UCSD-AML1 (cell line): Measurements from ENCODE around the gene RALY.

Experiments used
- DNase-seq: peaks from one replicate; lab custom pipeline; 2025; ENCODE audit not compliant: unreplicated experiment; lab: John Stamatoyannopoulos, UW

The RALY gene

DNA sequence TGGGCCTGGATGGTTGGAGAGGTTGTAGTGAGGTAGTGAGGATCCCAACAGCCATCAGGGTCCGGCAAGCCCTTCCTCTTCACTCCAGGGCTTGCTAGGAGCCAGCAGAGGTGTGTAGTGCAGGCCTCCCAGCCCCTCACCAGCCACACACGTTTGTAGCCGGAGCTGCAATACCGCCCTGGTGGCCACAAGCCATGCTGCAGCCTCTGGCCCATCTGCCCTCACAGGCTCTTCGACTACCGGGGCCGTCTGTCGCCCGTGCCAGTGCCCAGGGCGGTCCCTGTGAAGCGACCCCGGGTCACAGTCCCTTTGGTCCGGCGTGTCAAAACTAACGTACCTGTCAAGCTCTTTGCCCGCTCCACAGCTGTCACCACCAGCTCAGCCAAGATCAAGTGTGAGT is 81.9 kb downstream of the RALY start:
- no peak for DNase-seq

DNA sequence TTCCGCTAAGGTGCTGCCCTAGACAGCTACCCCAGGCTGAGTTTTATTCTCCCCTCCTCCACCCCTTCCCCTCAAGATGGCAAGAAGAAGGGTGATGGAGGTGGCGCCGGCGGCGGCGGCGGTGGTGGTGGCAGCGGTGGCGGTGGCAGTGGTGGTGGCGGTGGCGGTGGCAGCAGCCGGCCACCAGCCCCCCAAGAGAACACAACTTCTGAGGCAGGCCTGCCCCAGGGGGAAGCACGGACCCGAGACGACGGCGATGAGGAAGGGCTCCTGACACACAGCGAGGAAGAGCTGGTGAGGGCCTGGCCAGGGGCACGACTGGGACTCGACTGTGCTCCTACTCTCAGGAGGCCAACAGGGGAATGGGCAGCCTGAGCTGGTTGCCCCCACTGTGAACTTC is 83.2 kb downstream of the RALY start:
- no peak for DNase-seq

DNA sequence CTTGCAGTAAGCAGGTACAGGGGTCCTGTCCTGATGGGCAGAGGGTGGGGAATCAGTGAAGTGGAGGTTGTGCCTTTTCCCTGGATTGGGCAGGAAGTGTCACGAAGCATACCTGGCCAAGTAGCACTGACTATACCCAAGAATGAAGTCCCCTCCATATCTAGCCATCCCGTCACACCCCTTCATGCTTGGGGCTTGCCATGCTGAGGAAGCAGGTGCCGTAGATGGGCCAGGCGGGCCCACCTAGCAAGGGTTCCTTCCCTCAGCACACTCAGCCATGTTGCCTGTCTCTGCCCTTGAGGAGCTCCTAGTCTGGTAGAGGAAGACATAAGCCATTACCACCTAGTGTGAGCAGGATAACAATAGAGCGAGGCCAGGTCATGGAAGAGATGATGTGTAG is 84.8 kb downstream of the RALY start:
- no peak for DNase-seq

DNA sequence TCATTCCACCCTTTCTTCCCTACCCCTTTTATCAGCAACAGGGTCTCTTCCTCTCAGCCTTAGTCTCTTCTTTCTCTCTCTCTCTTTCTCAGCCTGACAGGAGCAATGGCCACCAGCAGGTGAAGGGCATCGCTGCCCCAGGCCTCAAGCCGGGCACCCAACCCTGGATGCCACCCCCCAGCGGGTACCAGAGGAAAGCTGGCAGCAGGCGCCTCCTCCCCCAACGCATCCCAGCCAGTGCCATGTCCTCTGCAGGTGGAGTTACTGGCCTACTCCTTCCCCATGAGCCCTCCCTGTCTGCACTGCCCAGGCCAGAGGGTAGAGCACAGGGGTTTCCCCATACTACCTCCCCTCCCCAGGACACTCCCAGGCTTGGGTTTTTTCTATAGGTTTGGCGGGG is 86.1 kb downstream of the RALY start:
- DNase-seq, result no peak

DNA sequence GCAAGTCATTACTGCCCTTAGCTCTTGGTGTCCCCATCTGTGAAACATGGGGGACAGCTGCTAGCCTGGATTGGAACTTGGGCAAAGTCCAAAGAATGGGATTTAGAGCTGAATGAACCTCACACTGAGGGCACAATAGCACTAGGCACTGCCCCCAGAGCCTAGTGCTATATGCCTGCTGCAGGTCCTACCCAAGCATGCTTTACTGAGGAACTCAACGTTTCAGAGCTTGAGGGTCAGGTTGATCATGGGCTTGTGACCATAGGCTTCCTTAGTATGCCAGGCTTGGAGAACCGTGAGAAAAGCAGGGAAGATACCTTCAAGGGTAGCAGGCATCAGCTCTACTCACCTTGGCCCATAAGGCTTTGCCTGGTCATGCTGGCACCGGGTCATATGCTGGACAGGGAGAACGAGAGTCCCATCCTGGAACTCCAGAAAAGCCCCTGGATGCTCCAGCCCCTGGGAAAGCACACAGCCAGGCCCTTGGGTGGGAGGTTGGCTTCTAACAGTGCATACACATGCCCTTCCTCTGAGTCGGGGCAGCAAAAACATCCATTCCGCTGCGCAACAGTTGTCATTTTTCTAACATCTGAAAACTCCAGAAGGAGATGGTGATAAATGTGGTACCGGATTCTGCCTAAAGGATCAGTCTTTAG is 88.6 kb downstream of the RALY start:
- DNase-seq, result no peak

DNA sequence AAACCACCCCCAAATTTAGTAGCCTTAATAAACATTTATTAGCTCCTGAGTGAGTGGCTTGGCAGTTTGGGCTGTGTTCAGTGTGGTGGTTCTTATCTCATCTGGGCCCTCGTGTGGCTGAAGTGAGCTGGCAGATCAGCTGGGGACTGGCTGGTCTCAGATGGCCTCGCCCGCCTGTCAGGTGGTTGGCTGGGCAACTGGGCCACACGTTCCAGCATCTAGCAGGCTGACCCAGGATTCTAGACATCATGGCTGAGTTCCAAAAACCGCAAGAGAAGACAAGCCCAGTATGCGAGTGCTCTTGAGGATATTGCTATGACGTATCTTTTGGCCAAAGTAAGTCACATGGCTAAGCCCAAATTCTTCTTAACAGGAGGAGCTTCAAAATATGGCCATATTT is 89.4 kb downstream of the RALY start:
- no peak for DNase-seq

DNA sequence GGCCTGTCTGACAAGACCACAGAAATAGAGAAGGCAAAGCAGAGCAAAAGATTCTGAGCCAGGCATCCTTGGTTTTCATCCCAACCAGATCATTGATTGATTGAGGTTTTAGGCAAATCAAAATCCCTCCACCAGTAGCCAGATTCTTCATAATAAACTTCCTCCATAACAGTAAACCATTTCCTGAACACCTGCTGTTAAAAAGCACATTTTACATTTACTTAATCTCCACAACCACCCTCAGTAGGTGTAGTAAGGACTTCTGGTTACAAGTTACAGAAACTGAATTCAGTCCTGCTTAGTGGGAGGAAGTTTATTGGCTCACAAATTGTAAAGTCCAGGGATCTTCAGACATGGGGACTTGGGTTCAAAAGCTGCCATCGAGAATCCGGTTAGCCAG is 90.1 kb downstream of the RALY start:
- DNase-seq, result no peak

DNA sequence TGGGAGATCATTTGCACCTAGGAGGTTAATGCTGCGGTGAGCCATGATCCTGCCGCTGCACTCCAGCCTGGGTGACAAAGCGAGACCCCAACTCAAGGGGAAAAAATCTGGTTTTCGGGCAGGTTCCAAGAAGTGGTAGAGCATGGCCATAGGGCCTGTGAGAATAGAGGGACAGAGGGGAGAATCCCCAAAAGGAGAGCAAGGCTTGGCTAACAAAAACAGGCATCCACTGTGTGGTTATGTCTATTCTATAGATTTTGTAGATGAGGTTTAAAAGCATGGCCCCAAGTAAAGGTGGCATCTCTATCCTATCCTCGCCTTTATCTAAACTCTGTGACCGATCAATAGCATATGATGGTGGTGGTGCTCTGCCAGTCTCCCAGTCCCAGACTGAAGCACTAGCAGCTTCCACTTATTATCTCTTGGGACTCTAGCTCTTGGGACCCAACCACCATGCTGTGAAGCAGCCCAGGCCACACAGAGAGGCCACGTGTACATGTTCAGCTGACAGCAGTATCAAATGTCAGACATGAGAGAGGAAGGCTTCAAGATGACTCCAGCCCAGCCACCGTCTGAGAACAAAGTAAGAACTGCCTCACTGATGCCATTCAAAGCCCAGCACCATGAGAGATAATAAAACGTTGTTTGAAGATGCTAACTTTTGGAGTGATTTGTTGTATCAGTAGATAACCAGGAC is 90.7 kb downstream of the RALY start:
- DNase-seq, result no peak

DNA sequence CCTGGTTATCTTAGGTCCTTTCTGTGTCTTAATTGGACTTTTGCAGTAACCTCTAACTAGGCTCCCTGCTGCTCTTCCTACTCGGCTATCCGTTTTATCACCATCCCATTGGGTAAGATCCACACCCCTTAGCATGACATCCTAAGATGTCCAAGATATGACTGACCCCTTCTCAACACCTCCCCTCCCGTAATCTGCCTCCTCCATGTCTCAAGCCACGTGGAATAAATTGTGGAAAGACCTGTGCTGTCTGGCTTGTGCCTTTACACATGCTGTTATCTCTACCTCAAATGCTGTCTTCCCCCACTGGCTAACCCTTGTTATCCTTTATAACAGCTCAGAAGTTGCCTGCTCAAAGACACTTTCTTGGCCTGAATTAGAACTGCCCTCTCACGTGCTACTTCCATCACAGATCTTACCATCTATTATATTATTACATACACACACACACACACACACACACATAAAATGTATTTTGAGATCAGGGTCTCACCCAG is 91.9 kb downstream of the RALY start:
- no peak for DNase-seq

DNA sequence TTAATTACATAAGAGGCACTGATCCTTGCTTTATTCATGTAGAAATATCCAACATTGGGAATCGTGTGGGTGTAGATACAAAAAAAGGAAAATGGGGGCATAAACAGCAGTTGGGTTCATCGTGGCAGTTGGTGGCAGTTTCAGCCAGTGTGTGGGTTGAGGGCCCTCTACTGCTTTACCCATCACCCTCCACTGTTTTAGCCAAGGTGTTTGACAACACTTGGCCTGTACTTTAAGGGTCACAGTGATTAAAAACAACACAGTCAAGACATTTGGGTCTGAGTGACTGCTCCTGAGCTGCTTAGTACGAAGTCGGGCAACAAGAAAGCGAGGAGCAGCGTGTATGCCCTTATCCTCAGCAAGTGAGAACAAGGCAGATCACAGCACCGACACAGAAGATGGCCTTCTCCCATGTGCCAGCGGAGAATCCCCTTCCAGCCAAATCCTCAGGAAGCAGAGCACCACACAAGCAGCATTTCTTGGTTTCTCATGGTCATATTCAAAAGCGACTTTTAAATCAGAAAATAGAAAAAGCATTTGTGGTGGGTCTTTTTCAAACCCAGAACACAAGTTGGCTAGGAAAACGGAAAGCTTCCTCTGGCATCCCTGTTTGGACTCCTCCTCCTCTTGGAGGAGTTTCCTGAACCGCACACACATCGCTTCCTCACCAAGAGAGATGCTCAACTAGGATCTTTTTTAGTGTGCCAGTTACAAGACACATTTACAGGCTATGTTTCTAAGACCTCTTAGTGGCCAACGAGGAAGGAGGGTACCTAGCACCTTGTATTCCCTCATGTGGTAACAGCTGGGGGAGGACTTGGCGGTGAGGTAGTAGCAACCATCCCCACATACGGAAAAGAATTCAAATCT is 94.8 kb downstream of the RALY start:
- no peak for DNase-seq

DNA sequence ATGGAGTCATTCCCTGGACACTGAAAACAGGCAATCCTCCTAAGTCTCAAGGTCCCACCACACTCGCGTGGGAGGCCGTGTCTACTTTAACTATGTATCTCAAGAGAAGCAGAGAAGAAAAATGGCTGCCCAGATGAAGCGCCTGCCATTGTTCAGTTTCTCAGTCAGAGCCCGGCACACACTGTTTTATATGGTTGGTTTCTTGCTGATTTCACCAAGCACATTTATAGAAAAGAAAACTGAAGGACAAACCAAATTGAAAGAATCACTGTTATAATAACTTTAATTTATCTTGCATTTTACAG is 95.4 kb downstream of the RALY start:
- no peak for DNase-seq

DNA sequence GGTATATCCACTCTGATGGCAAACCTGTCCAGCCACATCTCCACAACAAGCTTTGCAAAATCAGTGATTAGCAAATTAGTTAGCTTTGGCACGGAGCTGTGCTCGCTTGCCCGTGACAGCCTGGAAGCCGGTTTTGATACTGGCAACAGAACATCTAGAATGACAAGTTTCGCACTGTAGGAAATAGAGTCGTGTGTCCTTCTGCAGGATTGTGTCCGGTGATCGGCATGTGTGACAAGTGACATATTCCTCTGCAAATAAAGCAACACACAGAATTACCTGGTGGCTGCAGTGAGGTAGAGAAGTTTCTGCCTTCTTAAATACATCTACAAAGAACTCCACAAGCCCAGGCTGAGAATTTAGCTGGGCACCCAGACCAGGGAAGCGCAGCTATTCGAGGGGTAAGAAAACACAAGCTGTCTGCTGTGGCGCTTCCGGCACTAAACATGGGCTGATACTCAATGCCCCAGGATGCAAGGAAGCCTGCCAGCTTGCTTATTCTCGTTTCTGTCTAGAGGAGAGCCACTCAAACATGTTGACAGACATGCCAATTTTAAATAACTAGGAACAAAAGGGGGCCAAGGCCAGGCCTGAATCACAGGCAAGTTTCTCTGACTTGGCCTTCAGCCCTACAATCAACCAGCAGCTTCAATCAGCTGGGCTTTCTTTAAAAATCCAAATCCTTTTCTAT is 96.1 kb downstream of the RALY start:
- no peak for DNase-seq

DNA sequence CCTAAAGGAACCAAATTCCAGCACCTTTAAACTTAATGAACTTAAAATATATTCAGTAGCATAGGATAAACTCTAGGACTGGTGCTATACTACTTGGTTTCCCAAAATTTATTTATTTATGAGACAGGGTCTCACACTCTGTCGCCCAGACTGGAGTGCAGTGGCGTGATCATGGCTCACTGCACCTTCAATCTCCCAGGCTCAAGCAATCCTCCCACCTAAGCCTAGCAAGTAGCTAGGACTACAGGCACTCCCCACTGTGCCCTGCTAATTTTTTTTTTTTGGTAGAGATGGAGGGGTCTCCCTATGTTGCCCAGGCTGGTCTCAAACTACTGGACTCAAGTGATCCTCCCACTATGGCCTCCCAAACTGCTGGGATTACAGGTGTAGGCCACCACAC is 96.9 kb downstream of the RALY start:
- DNase-seq, result no peak

DNA sequence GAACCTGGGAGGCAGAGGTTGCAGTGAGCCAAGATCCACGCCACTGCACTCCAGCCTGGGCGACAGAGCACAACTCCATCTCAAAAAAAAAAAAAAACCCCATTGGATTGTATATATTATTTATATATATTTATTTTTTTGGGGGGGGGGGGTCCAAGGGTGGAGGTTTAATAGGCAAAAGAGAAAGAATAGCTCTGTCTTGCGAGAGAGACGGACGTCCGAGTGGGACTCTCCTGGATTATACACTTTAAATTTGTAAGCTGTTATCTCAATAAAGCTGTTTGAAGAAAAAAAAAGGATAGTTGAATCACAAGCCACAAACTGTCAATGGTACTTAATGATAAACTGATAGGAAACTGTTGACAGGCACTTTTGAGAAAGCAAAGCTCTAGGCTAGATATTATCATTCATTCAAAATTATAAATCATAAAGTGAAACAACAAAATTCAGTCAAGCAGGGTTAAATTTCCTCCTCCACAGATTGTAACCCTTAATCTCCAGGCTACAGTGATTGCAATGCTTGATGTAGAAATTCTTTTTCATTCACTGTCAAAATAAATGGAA is 98.0 kb downstream of the RALY start:
- no peak for DNase-seq

DNA sequence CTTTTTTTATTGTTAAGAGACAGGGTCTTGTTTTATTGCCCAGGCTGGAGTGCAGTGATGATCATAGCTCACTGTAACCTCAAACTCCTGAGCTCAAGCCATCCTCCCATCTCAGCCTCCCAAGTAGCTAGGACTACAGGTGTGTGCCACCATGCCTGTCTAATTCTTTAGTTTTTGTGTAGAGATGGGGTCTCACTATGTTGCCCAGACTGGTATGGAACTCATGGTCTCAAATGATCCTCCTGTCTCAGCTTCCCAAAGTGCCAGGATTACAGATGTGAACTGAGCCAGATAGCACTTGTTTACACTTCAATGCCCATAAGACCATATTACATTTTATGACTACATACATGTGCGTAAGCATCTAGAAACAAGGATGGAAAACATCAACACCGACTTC is 100.2 kb downstream of the RALY start:
- DNase-seq, result no peak

DNA sequence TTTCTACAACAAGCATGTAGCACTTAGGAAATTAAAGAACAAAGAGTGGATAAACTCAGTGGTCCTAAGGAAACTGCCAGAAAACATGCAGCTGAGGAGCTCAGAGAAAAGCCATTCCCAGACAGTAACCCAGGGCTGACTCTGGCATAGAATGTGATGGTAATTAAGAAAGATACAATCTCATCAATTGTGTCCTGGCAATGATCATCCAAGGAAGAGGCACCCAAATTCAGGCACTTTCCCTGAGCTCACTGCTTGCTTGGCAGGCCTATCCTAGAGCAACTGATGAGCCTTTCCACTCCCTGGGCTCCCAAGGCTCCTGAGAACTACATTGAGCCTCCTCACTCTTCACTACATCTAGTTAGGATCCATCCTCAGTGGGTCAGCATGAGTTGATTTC is 102.1 kb downstream of the RALY start:
- no peak for DNase-seq

DNA sequence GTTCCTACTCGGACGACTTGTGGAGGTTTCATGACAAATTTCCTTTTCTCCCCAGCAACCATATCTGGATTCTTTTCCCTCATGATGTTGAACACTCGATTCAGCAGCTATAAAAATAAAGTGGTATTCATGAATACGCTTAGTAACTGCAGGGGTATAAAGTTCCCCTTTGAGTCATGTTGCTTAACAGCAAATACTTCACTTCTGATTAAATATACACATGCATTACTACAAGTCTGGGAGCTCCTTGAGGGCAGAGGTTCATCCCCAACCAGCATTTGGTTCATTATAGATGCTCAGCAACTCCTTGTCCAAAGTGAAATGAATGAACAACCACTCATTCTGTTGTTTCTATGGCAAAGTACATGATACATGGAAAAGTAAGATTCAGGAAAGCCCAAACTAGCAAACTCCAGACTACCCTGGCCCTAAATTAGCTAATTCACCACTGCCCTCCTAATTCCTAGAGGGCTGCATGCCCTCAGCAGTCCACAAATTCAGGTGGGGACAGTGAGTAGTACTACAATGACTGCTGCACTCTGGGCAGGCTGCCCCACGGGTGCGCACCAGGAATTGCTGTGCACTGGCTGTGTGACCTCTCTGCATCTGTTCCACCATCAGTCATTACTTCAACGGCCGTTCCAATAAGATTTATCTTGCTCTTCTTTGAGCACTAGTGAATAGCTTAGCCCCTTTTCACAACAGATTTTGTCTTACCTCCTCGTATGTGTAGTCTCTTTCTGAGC is 103.2 kb downstream of the RALY start:
- DNase-seq, result no peak

DNA sequence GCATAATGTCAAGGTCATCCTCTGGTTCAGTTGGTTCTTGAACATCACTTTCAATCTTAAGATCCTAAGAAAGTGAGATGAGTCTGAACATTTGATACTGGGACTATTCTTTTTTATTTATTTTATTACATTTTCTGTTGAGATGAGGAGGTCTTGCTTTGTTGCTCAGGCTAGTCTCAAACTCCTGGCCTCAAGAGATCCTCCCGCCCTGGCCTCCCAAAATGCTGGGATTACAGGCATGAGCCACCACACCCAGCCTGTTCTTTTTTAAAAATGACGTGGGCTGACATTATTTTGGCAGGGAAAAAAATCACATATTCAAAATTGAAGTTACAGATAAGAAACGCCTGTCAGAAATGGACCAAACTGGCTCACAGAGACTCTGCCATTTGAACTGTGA is 104.9 kb downstream of the RALY start:
- no peak for DNase-seq

DNA sequence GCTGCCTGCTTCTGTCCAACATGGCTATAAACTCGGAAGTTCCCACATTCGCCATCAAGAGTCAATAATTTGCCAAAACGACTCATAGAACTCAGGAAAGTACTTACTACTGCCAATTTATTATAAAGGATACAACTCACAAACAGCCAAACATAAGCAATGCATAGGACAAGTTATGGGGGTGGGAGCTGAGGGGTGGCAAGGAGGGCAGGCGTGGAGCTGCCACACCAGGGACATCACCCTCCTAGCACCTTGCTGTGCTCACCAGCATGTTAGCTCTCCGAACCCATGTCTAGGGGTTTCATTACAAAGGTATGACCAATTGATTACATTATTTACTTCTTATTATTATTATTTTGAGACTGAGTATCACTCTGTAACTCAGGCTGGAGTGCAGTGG is 106.0 kb downstream of the RALY start:
- no peak for DNase-seq

DNA sequence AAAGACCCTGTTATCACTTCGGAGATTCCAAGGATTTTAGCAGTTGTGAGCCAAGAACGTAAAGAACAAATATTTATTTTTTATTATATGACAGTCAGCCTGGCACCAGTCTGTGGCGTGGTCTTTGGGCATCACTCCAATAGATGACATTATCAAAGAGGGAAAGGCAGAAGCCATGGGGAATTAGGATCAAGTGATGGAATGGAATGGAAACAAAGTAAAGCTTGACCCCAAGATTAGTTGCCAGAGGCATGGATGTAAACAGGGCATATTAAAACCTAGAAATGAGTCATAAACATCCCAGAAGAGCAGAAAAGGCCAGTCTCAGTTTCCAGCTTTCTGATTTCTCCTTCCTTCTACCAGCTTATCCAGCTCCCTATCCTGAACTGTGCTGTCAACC is 106.9 kb downstream of the RALY start:
- no peak for DNase-seq

DNA sequence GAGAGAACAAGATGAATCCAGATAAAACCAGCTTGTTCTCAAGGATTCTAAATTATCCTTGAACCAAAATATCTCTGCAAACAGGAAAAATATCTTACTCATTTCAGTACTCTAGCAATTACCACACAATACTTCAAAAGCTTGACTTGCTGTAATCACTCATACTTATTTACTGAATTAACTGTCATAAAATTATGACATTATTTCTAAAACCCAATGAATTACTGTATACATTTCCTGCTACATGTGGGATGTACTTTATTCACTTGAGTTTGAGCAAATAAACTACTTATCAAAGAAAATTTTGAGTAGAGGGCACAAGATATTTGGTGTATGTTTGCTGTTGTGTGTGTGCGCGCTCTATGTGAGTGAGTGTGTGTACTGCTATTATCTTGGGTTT is 108.6 kb downstream of the RALY start:
- no peak for DNase-seq
